SK-N-SH (cell line): ENCODE measurements around the gene AUTS2. TPM values are rescaled to one million over a fixed set of nuclear protein-coding genes. Genes with fewer than 3 reads are reported as not detected.

Source experiments
- CTCF ChIA-PET: fragments of 300-600, 350-600 bp; formaldehyde crosslinking; extraction: SDS; loops from one replicate; lab custom pipeline; 2021; lab: Yijun Ruan, JAX
- POLR2A ChIA-PET: fragments of 350-600 bp; sonication (Branson Sonifier 250); formaldehyde crosslinking; extraction: SDS; loops from one replicate; lab custom pipeline; 2020; ENCODE audit warnings: antibody characterized with exemption, inconsistent platforms; lab: Yijun Ruan, JAX
- DNase-seq: peaks from one replicate; pipeline ENCODE4 v3.0.0; 2012
- H2AFZ ChIP-seq: fragments of 200-600 bp; sonication (generic); 2 replicates; pipeline ENCODE4 v1.8.1; 2016; ENCODE audit warnings: antibody characterized with exemption, mild to moderate bottlenecking, low read depth
- H3F3A ChIP-seq: fragments of 200-600 bp; sonication (generic); replicated peaks from 2 replicates; pipeline ENCODE3; 2016; ENCODE audit warnings: antibody characterized with exemption, mild to moderate bottlenecking; ENCODE audit not compliant: insufficient read depth
- H3K27ac ChIP-seq, 2 experiments: fragments of 200-500 bp in 1 of 2; fragments of 200-600 bp in 1 of 2; sonication (Bioruptor generic) in 1 of 2; sonication (generic), shearing (Covaris generic) in 1 of 2; 2 replicates each; pipeline versions ENCODE4 v1.5.1 to v1.6.1; 2014 to 2016; ENCODE audit warnings: low read depth in 2 of 2, inconsistent platforms in 1 of 2, low read length in 1 of 2, mild to moderate bottlenecking in 1 of 2, mixed read lengths in 1 of 2
- H3K27me3 ChIP-seq: fragments of 200-600 bp; sonication (generic), shearing (Covaris generic); 2 replicates; pipeline ENCODE4 v1.6.1; 2016; ENCODE audit warnings: mixed run types; ENCODE audit not compliant: insufficient read depth
- H3K36me3 ChIP-seq, 2 experiments: fragments of 200-500 bp in 1 of 2; fragments of 200-600 bp in 1 of 2; sonication (Bioruptor generic) in 1 of 2; sonication (generic) in 1 of 2; replicated peaks in 1 of 2; 2 replicates each; pipeline versions ENCODE3 to v1.5.1; 2014 to 2016; ENCODE audit warnings: low read length in 1 of 2, mild to moderate bottlenecking in 1 of 2; ENCODE audit not compliant: insufficient read depth in 2 of 2, control insufficient read depth in 1 of 2
- H3K4me1 ChIP-seq, 2 experiments: fragments of 200-500 bp in 1 of 2; fragments of 200-600 bp in 1 of 2; sonication (Bioruptor generic) in 1 of 2; sonication (generic), shearing (Covaris generic) in 1 of 2; 2 replicates each; pipeline versions ENCODE4 v1.5.1 to v1.6.1; 2014 to 2016; ENCODE audit warnings: low read depth in 1 of 2, low read length in 1 of 2, mixed run types in 1 of 2; ENCODE audit not compliant: insufficient read depth in 2 of 2, control insufficient read depth in 1 of 2
- H3K4me2 ChIP-seq: fragments of 200-600 bp; sonication (generic), shearing (Covaris generic); 2 replicates; pipeline ENCODE4 v1.6.1; 2017; ENCODE audit warnings: mixed run types
- H3K4me3 ChIP-seq, 2 experiments: fragments of 200-500 bp in 1 of 2; fragments of 200-600 bp in 1 of 2; sonication (Bioruptor generic) in 1 of 2; sonication (generic), shearing (Covaris generic) in 1 of 2; 2 replicates each; pipeline versions ENCODE4 v1.5.1 to v1.8.1; 2014 to 2016; ENCODE audit warnings: low read depth in 2 of 2, inconsistent platforms in 1 of 2, low read length in 1 of 2, mild to moderate bottlenecking in 1 of 2, mixed read lengths in 1 of 2, moderate library complexity in 1 of 2
- H3K79me2 ChIP-seq: fragments of 200-600 bp; sonication (generic); 2 replicates; pipeline ENCODE4 v1.8.1; 2017; ENCODE audit warnings: mild to moderate bottlenecking; ENCODE audit not compliant: insufficient read depth
- H3K9ac ChIP-seq: fragments of 200-600 bp; sonication (generic); 2 replicates; pipeline ENCODE4 v1.6.1; 2017; ENCODE audit warnings: mixed run types
- H3K9me2 ChIP-seq: fragments of 200-600 bp; sonication (generic); 2 replicates; pipeline ENCODE4 v1.6.1; 2017; ENCODE audit warnings: mixed run types
- H3K9me3 ChIP-seq: fragments of 200-600 bp; sonication (generic); 2 replicates; pipeline ENCODE4 v1.6.1; 2017; ENCODE audit warnings: mixed run types, mild to moderate bottlenecking, moderate library complexity
- H4K20me1 ChIP-seq: fragments of 200-600 bp; sonication (generic); 2 replicates; pipeline ENCODE4 v1.6.1; 2017; ENCODE audit warnings: mild to moderate bottlenecking, mixed run types; ENCODE audit not compliant: insufficient read depth
- ELF1 ChIP-seq: IDR thresholded peaks from 2 replicates; pipeline ENCODE4 v1.4.0; 2012
- FOXJ3 ChIP-seq: sonication (generic); formaldehyde crosslinking; IDR thresholded peaks from 2 replicates; pipeline ENCODE4 v1.5.1; 2020; ENCODE audit warnings: mild to moderate bottlenecking, missing genetic modification reagents
- FOXM1 ChIP-seq: IDR thresholded peaks from 2 replicates; pipeline ENCODE4 v1.4.0; 2012; ENCODE audit warnings: low read depth, mild to moderate bottlenecking
- JUND ChIP-seq: IDR thresholded peaks from 2 replicates; pipeline ENCODE4 v1.4.0; 2012
- MXI1 ChIP-seq: IDR thresholded peaks from 2 replicates; pipeline ENCODE4 v1.6.1; 2012; ENCODE audit warnings: mild to moderate bottlenecking, low read depth, low read length, improper control_type of control experiment
- NFIC ChIP-seq: IDR thresholded peaks from 2 replicates; pipeline ENCODE4 v1.4.0; 2012; ENCODE audit warnings: borderline replicate concordance
- NRF1 ChIP-seq: IDR thresholded peaks from 2 replicates; pipeline ENCODE4 v1.6.1; 2012; ENCODE audit warnings: low read depth, mild to moderate bottlenecking, low read length
- RAD21 ChIP-seq: IDR thresholded peaks from 2 replicates; pipeline ENCODE4 v1.6.1; 2012; ENCODE audit warnings: mild to moderate bottlenecking, low read length
- RFX5 ChIP-seq: IDR thresholded peaks from 2 replicates; pipeline ENCODE4 v1.6.1; 2012; ENCODE audit warnings: mild to moderate bottlenecking, improper control_type of control experiment, low read length
- SIN3A ChIP-seq: IDR thresholded peaks from 2 replicates; pipeline ENCODE4 v1.6.1; 2012; ENCODE audit warnings: low read depth, mild to moderate bottlenecking, low read length, moderate library complexity, borderline replicate concordance
- SMC3 ChIP-seq: IDR thresholded peaks from 2 replicates; pipeline ENCODE4 v1.6.1; 2012; ENCODE audit warnings: low read depth, low read length, improper control_type of control experiment
- TEAD4 ChIP-seq: IDR thresholded peaks from 2 replicates; pipeline ENCODE4 v1.4.0; 2012; ENCODE audit warnings: mild to moderate bottlenecking, borderline replicate concordance; ENCODE audit not compliant: insufficient read depth
- YY1 ChIP-seq: IDR thresholded peaks from 2 replicates; pipeline ENCODE4 v1.4.0; 2012; ENCODE audit warnings: low read depth, mild to moderate bottlenecking
- WGBS: methylation state at CpG from one replicate; pipeline ENCODE4 v1.1.6; 2017; ENCODE audit warnings: low lambda C conversion rate; 5-methylcytosine and 5-hydroxymethylcytosine counted together
- polyA plus RNA-seq, 3 experiments: library from polyadenylated mRNA; depleted of rRNA; stranded (reverse); fragments of >200 nt; gene quantifications; 2 replicates each; pipeline ENCODE4 v1.2.3, GENCODE V29; 2012
- TF ChIP-seq, protein P1 (sequence below): IDR thresholded peaks from 2 replicates; pipeline ENCODE4 v1.6.1; 2012; ENCODE audit warnings: mild to moderate bottlenecking, low read depth, low read length, moderate library complexity
- TF ChIP-seq, protein P2 (sequence below): IDR thresholded peaks from 2 replicates; pipeline ENCODE4 v1.4.0; 2012; ENCODE audit warnings: low read depth
- TF ChIP-seq, protein P3 (sequence below): fragments of 150-350 bp; IDR thresholded peaks from 2 replicates; pipeline ENCODE4 v1.6.1; 2017; ENCODE audit warnings: antibody characterized with exemption, low read length, low read depth, borderline replicate concordance
- TF ChIP-seq, protein P4 (sequence below): fragments of 150-350 bp; IDR thresholded peaks from 2 replicates; pipeline ENCODE4 v1.6.1; 2016; ENCODE audit warnings: mild to moderate bottlenecking, low read depth, low read length
- TF ChIP-seq, protein P5 (sequence below): IDR thresholded peaks from 2 replicates; pipeline ENCODE4 v1.4.0; 2012; ENCODE audit warnings: low read depth, borderline replicate concordance

Gene AUTS2
- polyA plus RNA-seq, 1 of the 3 experiments (the other 2 are of a cell fraction), result 15.6 TPM

DNA sequence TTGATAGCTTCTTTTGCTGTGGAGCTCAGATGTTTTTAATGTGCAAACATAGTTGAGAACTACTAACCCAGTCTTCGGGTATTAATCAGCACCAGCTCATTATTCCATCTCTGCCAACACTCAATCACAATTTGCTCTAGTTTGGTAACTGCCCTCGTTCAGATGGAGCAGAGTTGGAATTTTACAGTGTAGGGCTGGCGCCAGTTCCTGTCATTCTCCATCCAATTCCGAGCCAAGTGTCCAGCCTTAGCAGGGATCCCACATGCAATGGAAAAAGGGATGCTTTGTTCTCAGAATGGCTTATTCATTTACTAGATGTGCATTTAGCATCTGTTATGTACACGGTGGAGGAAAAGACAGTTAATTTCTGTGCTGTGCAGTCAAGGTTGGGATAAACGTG, 1029.2 kb downstream of the AUTS2 start (continued):
- TF ChIP-seq, protein P1, sequence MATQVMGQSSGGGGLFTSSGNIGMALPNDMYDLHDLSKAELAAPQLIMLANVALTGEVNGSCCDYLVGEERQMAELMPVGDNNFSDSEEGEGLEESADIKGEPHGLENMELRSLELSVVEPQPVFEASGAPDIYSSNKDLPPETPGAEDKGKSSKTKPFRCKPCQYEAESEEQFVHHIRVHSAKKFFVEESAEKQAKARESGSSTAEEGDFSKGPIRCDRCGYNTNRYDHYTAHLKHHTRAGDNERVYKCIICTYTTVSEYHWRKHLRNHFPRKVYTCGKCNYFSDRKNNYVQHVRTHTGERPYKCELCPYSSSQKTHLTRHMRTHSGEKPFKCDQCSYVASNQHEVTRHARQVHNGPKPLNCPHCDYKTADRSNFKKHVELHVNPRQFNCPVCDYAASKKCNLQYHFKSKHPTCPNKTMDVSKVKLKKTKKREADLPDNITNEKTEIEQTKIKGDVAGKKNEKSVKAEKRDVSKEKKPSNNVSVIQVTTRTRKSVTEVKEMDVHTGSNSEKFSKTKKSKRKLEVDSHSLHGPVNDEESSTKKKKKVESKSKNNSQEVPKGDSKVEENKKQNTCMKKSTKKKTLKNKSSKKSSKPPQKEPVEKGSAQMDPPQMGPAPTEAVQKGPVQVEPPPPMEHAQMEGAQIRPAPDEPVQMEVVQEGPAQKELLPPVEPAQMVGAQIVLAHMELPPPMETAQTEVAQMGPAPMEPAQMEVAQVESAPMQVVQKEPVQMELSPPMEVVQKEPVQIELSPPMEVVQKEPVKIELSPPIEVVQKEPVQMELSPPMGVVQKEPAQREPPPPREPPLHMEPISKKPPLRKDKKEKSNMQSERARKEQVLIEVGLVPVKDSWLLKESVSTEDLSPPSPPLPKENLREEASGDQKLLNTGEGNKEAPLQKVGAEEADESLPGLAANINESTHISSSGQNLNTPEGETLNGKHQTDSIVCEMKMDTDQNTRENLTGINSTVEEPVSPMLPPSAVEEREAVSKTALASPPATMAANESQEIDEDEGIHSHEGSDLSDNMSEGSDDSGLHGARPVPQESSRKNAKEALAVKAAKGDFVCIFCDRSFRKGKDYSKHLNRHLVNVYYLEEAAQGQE, result no peak
- no peak for TF ChIP-seq NRF1
- TF ChIP-seq YY1, result no peak
- no peak for TF ChIP-seq JUND
- TF ChIP-seq, protein P2, sequence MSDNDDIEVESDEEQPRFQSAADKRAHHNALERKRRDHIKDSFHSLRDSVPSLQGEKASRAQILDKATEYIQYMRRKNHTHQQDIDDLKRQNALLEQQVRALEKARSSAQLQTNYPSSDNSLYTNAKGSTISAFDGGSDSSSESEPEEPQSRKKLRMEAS, result no peak
- no peak for TF ChIP-seq MXI1
- TF ChIP-seq NFIC, result no peak
- no peak for TF ChIP-seq TEAD4
- no peak for TF ChIP-seq FOXJ3 (CRISPR knock-in tag)
- TF ChIP-seq, protein P3, sequence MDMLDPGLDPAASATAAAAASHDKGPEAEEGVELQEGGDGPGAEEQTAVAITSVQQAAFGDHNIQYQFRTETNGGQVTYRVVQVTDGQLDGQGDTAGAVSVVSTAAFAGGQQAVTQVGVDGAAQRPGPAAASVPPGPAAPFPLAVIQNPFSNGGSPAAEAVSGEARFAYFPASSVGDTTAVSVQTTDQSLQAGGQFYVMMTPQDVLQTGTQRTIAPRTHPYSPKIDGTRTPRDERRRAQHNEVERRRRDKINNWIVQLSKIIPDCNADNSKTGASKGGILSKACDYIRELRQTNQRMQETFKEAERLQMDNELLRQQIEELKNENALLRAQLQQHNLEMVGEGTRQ, result no peak

DNA sequence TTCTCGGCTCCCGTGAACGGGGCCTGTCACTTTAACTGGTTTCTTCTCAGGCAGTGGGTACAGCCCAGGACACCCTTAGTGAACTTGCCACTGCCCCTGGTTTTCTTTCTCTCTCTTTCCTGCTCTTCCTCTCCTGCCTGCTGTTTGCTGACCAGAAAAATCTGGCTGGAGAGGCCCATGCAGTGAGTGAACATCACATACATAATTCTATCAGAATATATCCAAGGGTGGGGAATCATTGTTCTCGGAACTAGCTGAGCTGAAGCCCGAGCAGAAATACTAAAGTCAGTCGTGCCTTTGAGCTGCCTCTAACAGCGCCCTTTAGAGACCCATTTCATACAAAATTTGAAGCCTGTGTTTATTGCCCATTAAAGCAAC, 1032.2 kb downstream of the AUTS2 start:
- Histone ChIP-seq H3K4me1 (peaks cover 0 to 9% of the 10 kb centered on the region in 2 experiments; a peak in 2 of 4 replicates), H4K20me1 (no peaks in the 10 kb centered on the region), H3K36me3 (no peaks in the 10 kb centered on the region), H3K9me3 (no peaks in the 10 kb centered on the region), H3K4me2 (no peak overlapping the region), H3K4me3 (no peak overlapping the region), H3K27ac (no peak overlapping the region), H3K9me2 (no peaks in the 10 kb centered on the region)
- DNase-seq, result no peak
- CTCF ChIA-PET, result no interaction called here
- TF ChIP-seq, protein P4, sequence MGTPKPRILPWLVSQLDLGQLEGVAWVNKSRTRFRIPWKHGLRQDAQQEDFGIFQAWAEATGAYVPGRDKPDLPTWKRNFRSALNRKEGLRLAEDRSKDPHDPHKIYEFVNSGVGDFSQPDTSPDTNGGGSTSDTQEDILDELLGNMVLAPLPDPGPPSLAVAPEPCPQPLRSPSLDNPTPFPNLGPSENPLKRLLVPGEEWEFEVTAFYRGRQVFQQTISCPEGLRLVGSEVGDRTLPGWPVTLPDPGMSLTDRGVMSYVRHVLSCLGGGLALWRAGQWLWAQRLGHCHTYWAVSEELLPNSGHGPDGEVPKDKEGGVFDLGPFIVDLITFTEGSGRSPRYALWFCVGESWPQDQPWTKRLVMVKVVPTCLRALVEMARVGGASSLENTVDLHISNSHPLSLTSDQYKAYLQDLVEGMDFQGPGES, result no peak
- TF ChIP-seq FOXM1 (no peak), SMC3 (no peak), ELF1 (no peak), SIN3A (no peak), RFX5 (no peak), RAD21 (no peak)
- TF ChIP-seq, protein P5, sequence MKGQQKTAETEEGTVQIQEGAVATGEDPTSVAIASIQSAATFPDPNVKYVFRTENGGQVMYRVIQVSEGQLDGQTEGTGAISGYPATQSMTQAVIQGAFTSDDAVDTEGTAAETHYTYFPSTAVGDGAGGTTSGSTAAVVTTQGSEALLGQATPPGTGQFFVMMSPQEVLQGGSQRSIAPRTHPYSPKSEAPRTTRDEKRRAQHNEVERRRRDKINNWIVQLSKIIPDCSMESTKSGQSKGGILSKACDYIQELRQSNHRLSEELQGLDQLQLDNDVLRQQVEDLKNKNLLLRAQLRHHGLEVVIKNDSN, result no peak
- TF ChIP-seq, all 33 proteins: peak for 0
- POLR2A ChIA-PET, result no interaction called here
- H3K9ac ChIP-seq, result no peak overlapping the region
- no peak overlapping the region for H2AFZ ChIP-seq
- WGBS, result 90% methylated on average over 7 of the region's 7 CpGs
- H3F3A ChIP-seq, result no peaks in the 10 kb centered on the region
- H3K79me2 ChIP-seq, result no peaks in the 10 kb centered on the region
- no peaks in the 10 kb centered on the region for H3K27me3 ChIP-seq
